GM10266 (cell line): ENCODE results near the gene DTL.

Experiments used
- DNase-seq: peaks from one replicate; pipeline ENCODE4 v3.0.0; 2012; ENCODE audit errors: extremely low spot score
- TF ChIP-seq, protein P1 (sequence below): IDR thresholded peaks from 2 replicates; pipeline ENCODE4 v1.5.1; 2012; ENCODE audit warnings: mild to moderate bottlenecking, low read depth; ENCODE audit not compliant: control insufficient read depth, insufficient read depth; ENCODE audit errors: missing control alignments

DTL gene

DNA sequence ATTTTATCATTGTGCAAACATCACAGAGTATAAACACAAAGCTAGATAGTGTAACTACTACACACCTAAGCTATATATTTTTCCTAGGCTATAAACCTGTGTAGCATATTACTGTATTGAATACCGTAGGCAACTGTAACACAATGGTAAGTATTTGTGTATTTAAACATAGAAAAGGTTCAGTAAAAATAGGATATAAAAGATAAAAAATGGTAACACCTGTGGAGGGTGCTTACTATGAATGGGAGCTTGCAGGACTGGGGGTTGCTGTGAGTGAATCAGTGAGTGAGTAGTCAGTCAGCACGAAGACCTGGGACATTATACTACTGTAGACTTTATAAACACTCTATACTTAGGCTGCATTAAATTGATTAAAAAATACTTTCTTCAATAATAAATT, 4.1 kb downstream of the DTL start:
- TF ChIP-seq, protein P1, sequence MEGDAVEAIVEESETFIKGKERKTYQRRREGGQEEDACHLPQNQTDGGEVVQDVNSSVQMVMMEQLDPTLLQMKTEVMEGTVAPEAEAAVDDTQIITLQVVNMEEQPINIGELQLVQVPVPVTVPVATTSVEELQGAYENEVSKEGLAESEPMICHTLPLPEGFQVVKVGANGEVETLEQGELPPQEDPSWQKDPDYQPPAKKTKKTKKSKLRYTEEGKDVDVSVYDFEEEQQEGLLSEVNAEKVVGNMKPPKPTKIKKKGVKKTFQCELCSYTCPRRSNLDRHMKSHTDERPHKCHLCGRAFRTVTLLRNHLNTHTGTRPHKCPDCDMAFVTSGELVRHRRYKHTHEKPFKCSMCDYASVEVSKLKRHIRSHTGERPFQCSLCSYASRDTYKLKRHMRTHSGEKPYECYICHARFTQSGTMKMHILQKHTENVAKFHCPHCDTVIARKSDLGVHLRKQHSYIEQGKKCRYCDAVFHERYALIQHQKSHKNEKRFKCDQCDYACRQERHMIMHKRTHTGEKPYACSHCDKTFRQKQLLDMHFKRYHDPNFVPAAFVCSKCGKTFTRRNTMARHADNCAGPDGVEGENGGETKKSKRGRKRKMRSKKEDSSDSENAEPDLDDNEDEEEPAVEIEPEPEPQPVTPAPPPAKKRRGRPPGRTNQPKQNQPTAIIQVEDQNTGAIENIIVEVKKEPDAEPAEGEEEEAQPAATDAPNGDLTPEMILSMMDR, result no peak
- no peak for DNase-seq

DNA sequence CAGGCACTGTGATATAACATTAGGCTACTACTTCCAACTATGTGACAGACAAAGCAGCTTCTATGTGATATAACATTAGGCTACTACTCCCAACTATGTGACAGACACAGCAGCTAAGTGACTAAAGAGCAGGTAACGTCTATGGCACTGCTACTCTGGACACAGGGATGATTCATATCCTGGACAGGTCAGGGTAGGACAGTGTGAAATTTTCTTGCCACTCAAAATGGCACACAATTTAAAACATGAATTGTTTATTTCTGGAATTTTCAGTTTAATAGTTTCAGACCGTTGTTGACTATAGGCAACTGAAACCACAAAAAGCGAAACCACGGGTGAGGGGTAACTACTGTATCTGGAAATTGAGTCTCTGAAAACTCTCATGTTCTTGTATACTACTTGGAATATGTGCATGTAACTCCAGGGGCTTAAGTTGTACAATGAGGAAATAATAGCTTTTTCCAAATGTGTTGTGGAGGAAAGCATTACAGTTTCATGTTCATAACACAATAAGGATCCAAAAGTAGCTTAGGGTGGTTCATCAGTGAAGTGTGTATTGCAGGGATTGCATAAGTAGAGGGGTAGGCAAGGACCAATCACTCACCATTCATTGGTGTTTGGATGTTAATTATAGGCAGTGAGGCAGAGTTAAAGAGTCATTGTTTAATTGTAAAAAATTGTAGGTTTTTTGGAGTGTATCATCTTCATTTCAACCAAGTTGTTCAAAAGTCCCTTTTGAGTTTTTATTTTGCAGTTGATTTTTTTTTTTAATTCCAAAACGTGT, 5.3 kb downstream of the DTL start:
- TF ChIP-seq, protein P1, result no peak
- no peak for DNase-seq

DNA sequence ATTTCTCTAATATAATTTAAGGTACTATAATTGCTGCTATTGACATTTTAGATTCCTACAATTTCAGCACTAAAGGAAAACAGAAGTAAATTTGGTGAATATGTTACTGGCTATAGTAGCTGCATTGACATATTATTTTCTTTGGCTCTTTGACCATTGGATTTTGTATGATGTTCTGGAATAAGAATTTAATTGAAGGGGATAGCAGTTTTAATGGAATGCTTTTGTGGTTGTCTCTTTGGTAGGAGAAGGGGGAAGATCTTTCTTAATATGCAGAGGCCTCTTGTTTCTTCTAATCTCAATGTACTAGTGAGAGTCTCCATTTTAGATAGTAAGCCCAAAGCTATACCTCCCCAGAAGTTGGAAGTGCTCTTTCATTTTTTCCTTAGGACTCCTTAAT, 6.9 kb downstream of the DTL start:
- DNase-seq, result no peak
- TF ChIP-seq, protein P1, result no peak

DNA sequence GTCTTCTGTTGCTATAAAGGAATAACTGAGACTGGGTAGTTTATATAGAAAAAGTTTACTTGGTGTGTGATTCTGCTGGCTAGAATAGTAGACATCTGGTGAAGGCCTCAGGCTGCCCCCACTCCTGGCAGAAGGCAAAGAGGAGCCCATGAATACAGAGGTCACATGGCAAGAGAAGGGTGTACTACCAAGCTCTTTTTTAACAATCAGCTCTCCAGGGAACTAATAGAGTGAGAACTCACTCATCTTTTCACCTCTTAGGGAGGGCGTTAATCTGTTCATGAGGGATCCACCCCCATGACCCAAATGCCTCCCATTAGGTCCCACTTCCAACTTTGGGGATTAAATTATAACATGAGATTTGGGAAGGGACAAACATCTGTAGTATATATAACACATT, 9.3 kb downstream of the DTL start:
- TF ChIP-seq, protein P1, result no peak
- DNase-seq, result no peak

DNA sequence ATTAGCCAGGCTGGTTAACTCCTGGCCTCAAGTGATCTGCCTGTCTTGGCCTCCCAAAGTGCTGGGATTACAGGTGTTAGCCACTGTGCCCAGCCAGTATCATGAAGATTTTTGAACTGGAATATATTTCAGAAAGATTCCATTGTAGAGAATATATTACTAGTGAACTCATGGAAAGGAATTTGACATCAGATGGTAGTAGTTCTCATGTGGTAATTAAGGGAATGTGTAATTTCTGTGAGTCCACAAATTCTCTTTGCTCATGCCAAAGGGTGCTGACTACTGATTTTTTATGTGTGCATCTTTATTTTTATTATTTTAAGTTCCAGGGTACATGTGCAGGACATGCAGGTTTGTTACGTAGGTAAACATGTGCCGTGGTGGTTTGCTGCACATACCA, 10.4 kb downstream of the DTL start:
- no peak for DNase-seq
- TF ChIP-seq, protein P1, result no peak

DNA sequence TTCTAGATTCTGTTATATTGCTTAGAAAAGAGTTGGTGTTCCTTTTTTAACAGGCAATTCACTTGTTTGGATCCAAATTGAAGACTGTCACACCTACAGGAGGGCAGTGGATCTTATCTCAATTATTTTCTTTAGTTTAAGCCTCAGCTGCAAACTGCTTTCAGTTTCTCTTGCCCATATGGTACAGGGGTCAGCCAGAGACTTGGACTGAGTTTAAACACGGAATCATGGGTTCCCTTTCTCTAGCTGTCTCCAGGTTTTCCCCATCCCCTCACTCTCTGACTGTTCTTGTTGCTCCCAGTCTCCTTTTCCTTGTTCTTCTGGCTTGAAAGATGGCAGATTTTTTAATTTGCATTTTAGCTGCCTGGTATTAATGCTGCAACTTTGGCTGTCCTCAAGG, 18.4 kb downstream of the DTL start:
- DNase-seq, result no peak
- TF ChIP-seq, protein P1, result no peak

DNA sequence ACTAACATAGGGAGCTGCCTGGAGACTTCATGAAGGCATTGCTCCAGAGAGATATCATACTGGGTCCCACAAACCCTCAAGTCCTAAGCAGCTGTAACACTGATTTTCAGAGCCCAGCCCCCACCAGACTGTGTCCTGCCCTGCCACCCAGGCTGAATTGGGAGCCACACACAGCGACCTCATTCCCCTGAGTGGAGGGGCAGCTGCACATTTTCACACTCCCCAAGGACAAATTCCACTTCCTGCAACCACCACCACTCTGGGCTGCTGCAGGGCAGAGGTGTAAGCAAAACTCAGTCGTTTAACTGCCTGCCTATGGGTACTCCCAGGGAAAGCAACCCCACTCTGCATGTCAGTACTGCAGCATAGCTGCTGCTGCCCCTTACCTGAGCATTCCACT, 19.8 kb downstream of the DTL start:
- DNase-seq, result no peak
- TF ChIP-seq, protein P1, result no peak
